H7 (cell line): ENCODE results near the gene ZFYVE21. TPM values are rescaled to one million over a fixed set of nuclear protein-coding genes. Genes with fewer than 3 reads are reported as not detected.

Source experiments
- DNase-seq: peaks from one replicate; pipeline ENCODE4 v3.0.0; 2012
- H3K27me3 ChIP-seq: 2 replicates; pipeline ENCODE4 v1.6.0; 2011; ENCODE audit warnings: mild to moderate bottlenecking, low read length; ENCODE audit not compliant: control insufficient read depth, insufficient read depth
- H3K36me3 ChIP-seq: replicated peaks from 2 replicates; pipeline ENCODE4 v1.5.1; 2011; ENCODE audit warnings: low read length; ENCODE audit not compliant: control insufficient read depth, insufficient read depth
- H3K4me3 ChIP-seq: 2 replicates; pipeline ENCODE4 v1.5.1; 2011; ENCODE audit warnings: low read depth, mild to moderate bottlenecking, control low read depth, low read length, moderate library complexity; ENCODE audit not compliant: insufficient read depth
- total RNA-seq: library from RNA; depleted of rRNA; stranded (reverse); fragments of >200 nt; shearing (Covaris generic); gene quantifications from 2 replicates; pipeline ENCODE4 v1.2.3, GENCODE V29; 2014

ZFYVE21 gene
- total RNA-seq, 1 experiment from 2014 or later: 52.8 TPM

DNA sequence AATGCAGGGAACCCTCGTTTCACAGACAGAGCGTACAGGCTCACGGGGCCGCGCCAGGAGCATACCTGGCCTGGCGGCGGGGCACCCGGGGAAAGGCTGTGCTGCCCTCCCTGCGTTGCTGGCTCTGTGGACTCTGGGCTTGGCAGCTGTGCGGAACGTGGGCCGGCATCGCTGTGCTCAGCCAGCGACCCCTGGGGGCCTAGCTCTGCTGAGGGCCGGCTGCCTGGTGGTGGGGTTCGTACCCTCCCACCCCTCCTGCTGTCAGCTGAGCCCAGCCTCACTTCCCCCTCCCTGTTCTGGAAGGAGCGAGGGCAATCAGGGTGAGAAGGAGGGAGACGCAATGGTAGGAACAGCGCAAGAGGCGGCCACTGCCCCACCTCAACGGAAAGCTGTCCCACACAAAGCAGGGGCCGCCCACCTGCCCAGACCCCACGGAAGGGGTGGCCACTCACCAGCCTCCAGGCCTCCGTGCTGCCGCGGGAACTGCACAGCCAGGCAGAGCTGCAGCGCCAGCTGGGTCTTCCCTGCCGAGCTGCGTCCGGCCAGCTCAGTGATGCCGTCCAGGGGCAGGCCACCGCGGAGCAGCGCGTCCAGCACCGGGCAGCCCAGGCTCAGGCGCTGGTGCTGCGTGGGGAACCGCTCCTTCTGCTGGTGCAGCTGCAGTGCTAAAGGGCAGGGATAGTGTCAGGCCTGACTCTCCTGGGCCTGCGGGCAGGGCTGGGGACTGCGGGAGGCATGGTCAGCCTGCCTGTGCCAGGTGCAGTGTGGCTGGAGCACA lies 8.9 kb upstream of the ZFYVE21 start:
- Histone ChIP-seq H3K27me3 (no peaks in the 10 kb centered on the region), H3K36me3 (peaks cover 22% of the 10 kb centered on the region), H3K4me3 (no peak overlapping the region)
- no peak for DNase-seq

DNA sequence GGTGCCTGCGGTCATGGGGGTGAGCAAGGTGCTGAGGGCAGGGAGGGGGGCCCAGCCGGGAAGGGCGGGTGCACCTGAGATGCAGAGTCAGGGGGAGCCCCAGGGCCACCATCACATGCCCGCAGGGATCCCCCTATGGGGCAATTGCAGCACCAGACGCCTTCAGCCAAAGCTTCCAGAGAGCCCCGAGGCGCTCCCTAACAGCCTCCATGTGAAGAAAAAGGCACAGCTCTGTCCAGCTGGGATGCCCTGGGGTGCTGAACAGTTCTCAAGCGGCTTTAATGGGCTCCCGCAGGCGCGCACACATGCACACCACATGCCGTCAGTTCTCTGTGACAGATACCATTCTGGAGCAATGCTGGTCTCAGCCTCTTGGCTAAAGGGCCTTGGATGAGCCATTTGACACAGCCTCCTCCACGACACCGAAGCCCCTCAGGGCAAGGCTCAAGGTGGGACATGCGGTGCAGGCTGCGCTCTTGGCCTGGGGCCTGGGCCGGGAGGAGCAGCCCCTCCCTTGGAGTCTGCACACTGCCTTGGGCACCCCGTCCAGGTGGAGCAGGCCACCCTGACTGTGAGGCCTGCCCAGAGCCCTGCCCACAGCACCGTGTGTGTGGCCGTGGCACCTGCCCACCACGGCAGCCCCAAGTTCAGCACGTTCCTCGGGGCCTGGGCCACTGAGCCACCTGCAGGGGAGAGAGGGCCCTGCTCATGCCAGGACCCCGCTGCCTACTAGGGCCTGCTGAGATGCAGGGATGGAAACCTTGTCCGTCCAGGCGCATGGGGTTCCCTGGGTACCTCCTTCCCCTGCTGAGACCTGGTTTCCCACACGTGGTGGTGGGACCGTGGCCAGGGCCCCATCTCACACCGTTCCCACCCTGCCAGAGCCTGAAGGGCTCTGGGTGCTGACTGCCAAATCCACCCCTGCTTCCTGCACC lies 8.0 kb upstream of the ZFYVE21 start:
- no peak for DNase-seq

DNA sequence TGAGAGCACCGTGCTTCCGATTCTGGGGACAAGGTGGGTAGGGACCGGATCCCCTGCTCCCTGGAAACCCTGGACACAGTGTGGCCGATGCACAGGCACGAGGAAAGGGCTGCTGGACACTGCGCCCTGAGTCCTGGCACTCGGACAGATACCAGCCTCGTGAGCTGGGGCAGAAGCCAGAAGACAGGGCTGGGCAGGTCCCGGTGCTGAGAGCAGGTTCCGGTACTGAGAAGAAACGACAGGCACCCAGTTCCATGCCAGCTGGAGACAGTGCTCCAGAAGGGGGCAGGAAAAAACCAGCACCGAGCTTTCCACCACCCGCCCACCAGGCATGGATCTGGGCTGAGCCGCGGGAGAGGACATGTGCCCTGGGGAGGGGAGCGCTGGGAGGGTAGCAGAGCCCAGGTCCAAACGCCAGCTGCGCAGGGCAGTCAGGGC lies 6.8 kb upstream of the ZFYVE21 start:
- peaks cover 20% of the 10 kb centered on the region for H3K36me3 ChIP-seq
- no peak overlapping the region for H3K4me3 ChIP-seq
- H3K27me3 ChIP-seq: no peaks in the 10 kb centered on the region
- DNase-seq: no peak

More for the DNA sequence above, 8.0 kb upstream of the ZFYVE21 start:
- H3K4me3 ChIP-seq: no peak overlapping the region
- H3K36me3 ChIP-seq: peaks cover 21% of the 10 kb centered on the region
- no peaks in the 10 kb centered on the region for H3K27me3 ChIP-seq

DNA sequence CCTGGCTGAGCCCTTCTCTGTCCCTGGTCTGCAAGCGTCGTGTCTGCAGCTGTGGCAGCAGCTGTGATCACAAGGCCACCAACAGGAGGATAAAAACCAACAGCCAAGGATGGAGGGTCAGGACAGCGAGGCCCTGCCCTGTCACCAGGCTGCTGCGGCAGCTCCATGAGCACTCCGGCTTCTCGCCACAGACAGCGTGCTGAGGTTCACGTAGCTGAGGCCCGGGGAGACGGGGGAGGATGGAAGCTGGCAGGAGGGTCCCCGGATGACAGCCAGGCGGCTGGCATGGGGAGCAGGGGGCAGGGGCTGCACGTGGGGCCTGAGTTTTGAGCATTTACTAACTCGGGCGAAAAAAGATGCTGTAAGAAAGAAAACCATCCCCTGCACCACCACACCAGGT lies 5.8 kb upstream of the ZFYVE21 start:
- Histone ChIP-seq H3K27me3 (no peaks in the 10 kb centered on the region), H3K4me3 (no peak overlapping the region), H3K36me3 (peaks cover 18% of the 10 kb centered on the region)
- no peak for DNase-seq

DNA sequence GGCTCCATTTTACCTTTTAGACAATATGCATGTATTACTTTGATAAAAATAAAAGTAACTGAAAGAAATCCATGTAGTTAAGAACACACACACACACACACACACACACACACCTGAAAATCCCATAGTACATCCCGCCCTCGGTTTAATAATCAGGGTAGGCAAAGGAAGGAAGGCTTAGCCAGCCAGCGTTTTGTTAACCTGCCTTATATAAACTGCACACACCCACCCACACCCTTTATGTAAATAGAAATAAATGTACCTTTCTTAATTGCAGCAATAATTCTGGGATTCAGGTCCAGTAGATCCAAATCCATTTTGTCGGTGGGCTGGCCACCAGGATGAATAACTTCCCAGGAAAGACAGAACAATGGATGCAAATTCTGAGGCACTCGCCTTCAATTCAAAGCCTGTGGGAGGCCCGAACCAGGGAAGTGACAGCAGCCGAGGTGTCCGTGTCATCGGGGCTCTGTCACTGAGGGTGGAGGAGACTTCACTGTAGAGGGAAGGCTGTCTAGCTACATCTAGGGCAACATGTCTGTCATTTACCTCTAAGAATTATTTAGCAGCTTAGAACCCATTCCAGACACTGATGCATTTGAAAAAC lies 4.7 kb upstream of the ZFYVE21 start:
- H3K36me3 ChIP-seq: peaks cover 15% of the 10 kb centered on the region
- DNase-seq: peak; percentile 69
- no peaks in the 10 kb centered on the region for H3K27me3 ChIP-seq
- no peak overlapping the region for H3K4me3 ChIP-seq

DNA sequence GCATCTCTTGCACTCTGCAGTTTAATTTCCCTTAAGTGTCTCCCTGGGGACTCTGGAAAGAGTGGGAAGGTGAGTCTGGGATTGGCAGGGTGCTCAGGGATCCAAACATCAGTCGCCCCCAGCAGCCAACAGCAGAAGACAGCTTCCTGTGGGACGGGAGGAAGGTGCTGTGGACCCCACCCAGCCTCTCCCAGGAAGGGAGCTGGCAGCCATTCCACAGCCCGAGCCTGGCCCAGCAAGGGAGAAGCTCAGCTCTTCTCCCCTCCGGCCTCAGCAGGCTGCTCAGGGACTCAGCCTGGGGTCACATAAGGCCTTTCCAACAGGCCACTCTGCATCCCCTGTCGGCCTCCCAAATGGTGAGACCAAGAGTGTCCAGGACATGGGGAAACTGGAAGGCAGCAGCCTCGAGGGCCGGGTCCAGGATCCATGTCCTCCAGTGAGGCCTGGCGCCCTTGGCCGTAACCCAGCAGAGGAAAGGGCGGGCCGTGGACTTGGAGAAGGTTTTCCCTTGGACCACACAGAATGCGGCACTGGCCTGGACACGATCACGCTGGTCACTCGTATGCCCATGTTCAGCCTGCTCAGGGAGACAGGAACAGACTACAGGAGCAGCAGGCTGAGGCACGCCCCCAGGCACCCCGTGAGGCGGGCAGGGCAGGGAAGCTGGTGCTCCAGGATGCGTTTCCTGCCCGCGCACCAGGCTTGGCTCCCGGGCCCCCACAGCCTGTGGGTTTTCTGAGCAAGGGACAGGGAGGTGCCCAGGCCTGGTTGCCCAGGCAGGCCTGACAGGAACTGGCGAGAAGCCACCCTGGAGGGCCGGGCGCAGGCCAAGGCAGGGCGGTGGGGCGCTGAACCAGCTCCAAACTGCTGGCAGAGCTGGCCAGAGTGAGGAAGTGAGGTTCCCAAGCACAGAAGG lies 3.8 kb upstream of the ZFYVE21 start:
- no peaks in the 10 kb centered on the region; the same call in 1 of the 2 replicates for H3K27me3 ChIP-seq
- no peak for DNase-seq
- peaks cover 13% of the 10 kb centered on the region for H3K36me3 ChIP-seq
- no peak overlapping the region for H3K4me3 ChIP-seq

DNA sequence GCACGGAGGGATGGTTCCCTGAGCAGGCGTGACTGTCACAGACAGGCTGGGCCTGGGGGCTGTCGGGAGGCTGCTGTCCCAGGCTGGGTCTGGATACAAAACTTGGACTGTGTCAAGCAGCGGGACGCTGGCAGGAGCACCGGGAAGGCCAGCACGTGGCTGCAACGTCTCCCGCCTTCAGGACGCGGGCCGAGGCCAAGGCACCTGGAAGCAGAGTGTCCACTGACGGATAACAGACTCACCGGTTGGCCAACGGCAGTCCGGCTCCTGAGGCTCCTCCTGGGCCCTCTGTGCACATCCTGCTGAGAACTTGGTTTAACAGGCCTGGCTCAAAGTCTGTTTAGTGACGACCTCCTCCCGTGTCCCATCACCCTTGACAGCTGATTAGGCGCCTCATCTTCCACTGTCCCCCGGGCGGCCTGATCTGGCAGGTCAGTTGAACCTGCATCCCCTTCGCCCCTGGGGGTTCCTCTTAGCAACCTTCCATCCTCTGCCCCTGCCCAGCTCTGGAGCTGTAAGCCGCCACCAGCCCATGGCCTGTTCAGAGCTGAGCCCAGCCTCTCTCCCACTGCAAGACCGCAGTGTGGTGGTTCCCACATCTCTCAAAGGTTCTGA lies 2.9 kb upstream of the ZFYVE21 start:
- Histone ChIP-seq H3K36me3 (peaks cover 13% of the 10 kb centered on the region), H3K27me3 (no peaks in the 10 kb centered on the region; the same call in 1 of the 2 replicates), H3K4me3 (no peak overlapping the region)
- DNase-seq: no peak

DNA sequence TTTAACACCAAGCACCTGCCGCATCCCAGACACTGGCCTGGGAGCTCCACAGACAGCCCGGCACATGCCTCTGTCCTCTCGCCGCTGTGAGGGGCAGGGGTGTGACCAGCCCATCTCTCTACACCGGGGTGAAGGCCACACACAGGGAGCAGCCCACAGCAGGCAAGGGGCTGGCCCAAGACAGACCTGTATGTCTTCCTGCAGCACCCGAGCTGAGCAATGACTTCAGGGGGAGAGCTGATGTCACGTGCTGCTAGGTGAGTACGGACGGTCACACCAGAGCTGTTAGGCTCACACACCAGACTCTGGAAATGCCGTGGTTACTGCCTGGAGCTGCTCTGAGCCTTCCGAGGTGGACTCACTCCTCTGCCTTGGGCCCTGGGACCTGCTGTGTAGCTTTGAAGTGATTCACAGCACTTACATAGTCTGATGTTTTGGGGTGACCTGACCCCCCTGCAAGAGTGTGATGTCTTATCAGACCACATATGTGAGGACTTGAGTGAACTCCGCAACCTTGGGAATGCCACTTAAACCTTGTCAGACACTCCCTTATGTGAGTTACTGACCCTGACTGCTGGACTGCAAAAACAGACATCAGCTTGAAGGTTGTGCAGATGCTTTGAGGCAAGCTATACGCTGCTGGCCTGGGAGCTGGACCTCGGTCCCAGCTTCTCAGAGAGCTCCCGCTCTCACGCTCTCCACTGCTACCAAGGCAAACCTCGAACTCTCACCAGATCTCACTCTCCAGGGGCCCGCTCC lies 2.1 kb upstream of the ZFYVE21 start:
- Histone ChIP-seq H3K4me3 (no peak overlapping the region), H3K36me3 (peaks cover 11% of the 10 kb centered on the region), H3K27me3 (no peaks in the 10 kb centered on the region; the same call in 1 of the 2 replicates)
- DNase-seq: no peak

DNA sequence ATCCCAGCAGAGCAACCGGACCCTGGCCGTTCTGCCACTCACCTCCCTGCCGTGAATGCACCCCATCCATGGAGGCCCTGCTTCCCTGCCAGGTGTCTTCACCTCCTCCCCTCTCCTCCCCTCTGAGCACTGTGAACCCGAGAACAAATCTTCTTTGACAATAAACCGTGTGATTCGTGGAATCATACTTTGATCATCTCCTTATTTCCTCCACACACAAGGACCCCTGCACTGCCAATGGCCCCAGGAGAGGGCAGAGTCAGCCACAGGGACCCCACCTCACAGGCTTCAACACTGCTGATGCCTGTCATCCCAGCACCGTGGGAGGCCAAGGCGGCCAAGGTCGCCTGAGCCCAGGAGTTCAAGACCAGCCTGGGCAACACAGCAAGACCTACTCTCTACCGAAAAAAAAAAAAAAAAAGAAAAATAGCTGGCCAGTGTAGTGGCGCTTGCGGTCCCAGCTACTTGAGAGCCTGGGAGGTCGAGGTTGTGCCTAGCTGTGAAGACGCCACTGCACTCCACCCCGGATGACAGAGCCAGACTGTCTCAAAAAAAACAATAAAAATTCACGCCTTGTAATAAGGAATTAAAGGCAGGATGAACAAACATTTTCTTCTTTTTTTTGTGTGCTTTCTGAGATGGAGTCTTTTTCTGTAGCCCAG lies 1.4 kb upstream of the ZFYVE21 start:
- no peak for DNase-seq
- Histone ChIP-seq H3K27me3 (no peaks in the 10 kb centered on the region; the same call in 1 of the 2 replicates), H3K4me3 (peak overlapping the region; percentile 76), H3K36me3 (peaks cover 7% of the 10 kb centered on the region)

DNA sequence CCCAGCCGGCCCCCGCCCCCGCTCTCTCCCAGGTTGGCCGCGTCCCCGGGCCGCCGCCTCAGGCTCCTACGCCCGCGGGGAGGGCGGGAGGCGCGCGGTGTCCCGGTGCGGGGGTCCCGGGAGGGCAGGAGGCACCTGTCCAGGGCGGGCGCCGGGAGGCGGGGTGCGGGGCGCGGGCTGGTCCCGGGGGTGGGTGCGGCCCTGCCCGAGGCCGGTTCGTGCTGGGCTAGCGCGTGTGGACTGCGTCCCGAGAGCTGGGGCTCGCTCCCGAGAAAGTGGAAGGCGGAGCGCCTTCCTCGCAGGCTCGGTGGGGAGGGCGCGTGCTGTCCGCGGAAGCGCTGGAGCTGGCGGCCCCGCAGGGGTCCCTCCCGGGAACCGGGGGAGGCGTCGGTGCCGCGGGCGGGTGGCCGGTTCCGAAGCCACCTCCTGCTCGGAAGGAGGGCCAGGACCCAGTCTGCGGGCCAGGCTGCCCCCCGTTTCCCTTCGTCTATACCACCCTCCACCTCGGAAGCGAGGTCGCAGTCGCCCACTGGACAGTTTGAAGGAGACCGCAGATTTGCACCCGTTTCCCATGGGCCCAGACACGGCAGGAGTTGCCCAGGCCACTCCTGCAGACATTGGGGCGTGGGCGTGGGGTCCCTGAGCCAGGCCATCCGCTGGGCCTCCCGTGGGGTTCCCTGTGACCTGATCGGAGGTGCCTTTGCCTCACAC lies 636 bp downstream of the ZFYVE21 start:
- DNase-seq: peak; percentile 84
- peak overlapping the region; percentile 78 for H3K4me3 ChIP-seq
- peaks cover 4% of the 10 kb centered on the region for H3K36me3 ChIP-seq
- no peaks in the 10 kb centered on the region; the same call in 1 of the 2 replicates for H3K27me3 ChIP-seq

DNA sequence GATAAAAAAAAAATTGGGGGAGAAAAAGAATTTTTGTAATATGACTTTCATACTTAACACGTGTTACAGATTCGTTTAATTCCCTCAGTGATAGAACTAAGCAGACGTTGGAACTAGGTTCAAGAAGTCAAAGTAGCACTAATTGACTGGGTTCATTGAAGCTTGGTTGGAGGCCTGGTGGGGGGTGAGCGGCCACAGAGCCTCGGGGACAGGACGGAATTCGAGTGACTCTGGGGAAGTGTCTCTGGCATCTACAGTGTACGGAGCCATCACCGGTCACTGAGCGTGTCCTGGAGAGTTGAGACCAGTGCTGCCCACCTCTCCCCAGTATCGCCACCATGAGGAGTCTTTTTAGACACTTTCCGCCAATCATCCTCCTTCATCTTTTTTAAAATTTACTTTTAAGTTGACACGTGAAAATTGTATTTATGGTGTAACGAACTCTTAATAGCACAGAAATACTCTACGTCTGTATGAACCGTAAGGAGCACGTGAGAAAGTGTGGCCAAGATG lies 1.3 kb downstream of the ZFYVE21 start:
- no peak for DNase-seq
- H3K27me3 ChIP-seq: no peaks in the 10 kb centered on the region; the same call in 1 of the 2 replicates
- peak overlapping the region; percentile 6; the same call in 1 of the 2 replicates for H3K4me3 ChIP-seq
- peaks cover 4% of the 10 kb centered on the region for H3K36me3 ChIP-seq

DNA sequence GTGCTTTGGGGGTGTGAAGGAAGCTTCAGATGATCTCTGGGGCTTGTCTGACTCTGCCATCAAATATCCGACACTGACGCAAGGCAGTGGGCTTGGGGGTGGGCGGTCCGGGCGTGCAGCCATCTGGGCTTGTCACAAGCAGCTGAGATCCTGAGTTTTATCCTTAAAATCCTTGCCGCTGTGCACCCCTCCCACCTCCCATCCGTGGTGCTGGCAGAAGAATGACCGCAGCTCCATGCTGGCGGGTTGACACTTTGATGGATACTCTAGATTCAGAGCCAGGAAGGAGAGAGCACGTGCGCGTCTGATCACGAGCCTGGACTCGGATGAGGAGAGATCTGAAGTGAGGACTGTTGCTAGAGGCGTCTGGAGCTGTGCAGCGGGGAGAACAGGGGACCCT lies 3.0 kb downstream of the ZFYVE21 start:
- no peaks in the 10 kb centered on the region; the same call in 1 of the 2 replicates for H3K27me3 ChIP-seq
- DNase-seq: no peak
- no peak overlapping the region for H3K4me3 ChIP-seq
- H3K36me3 ChIP-seq: peaks cover 1% of the 10 kb centered on the region; the same call in 1 of the 2 replicates
